Measurements from ENCODE around the gene FAN1. TPM values are rescaled to one million over a fixed set of nuclear protein-coding genes. Genes with fewer than 3 reads are reported as not detected.

Gene FAN1
- total and polyA plus RNA-seq, 2 donors (not counting 3 experiments of a cell fraction or from before 2014, with no cell fraction given), result 4.3 to 11.7 TPM

DNA sequence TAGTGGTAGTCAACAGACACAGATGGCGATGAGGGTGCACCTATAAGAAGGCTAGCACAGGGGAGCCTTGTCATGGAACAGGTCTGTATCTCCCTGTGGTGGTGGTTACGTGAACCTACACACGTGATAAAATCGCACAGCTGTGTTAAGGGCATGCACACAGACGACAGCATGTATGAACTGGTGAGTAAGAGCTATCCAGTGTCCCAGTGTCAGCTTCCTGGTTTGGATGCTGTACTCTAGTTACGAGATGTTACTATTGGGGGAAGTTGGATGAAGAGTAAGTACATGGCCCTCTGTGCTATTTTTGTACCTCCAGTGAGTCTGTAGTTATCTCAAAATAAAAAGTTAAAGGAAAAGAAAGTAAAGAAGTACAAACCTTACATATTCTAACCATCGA lies 49.5 kb downstream of the FAN1 start:
- H3K4me2 ChIP-seq (ENCODE audit: insufficient read depth, low read length), result no peak overlapping the region
- H4K20me1 ChIP-seq (replicated peaks; ENCODE audit: control insufficient read depth, extremely low read depth, insufficient read depth, low read length), result no peaks in the 10 kb centered on the region
- ChIA-PET POLR2A (no interaction called here), CTCF (interaction anchor here (1.1 to 19.0 kb wide), 2 partner anchors 20 to 175 kb away, joined by 3 to 129 read pairs; no protein-coding TSS in a partner anchor)
- H3K4me1 ChIP-seq (ENCODE audit: control insufficient read depth, extremely low read depth, insufficient read depth, low read length), result peaks cover 16% of the 10 kb centered on the region
- no peak for DNase-seq (ENCODE audit: low read depth, low spot score)
- H3K9ac ChIP-seq (replicated peaks; ENCODE audit: extremely low read depth, insufficient read depth, low read length), result no peak overlapping the region
- H2AFZ ChIP-seq (ENCODE audit: low read depth, low read length), result no peak overlapping the region
- peaks cover 2% of the 10 kb centered on the region for H3K79me2 ChIP-seq (ENCODE audit: control insufficient read depth, insufficient read depth, low read length)
- TF ChIP-seq POLR2AphosphoS5 (IDR thresholded peaks at IDR 0.05; ENCODE audit: insufficient read depth, low read depth, low read length) (no peak), CTCF (IDR thresholded peaks at IDR 0.05; ENCODE audit: extremely low read depth in 1 of 2, insufficient read depth in 1 of 2, low read depth in 1 of 2, low read length in 2 of 2) (no peak), GATA2 (IDR thresholded peaks at IDR 0.05; ENCODE audit: insufficient read depth, insufficient read length, low read depth, low read length) (no peak), MYC (IDR thresholded peaks at IDR 0.05; ENCODE audit: low read depth, low read length) (no peak), POLR2A (IDR thresholded peaks at IDR 0.05; ENCODE audit: low read depth, low read length) (no peak), FOS (IDR thresholded peaks at IDR 0.05; ENCODE audit: borderline replicate concordance, insufficient read depth, low read length) (no peak), JUN (IDR thresholded peaks at IDR 0.05; ENCODE audit: borderline replicate concordance, insufficient read depth, insufficient read length, low read depth) (no peak), EZH2 (IDR thresholded peaks at IDR 0.05; ENCODE audit: borderline replicate concordance, low read depth, low read length, severe bottlenecking) (no peak)
- TF ChIP-seq, protein P1, sequence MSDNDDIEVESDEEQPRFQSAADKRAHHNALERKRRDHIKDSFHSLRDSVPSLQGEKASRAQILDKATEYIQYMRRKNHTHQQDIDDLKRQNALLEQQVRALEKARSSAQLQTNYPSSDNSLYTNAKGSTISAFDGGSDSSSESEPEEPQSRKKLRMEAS (IDR thresholded peaks at IDR 0.05; ENCODE audit: insufficient read depth, insufficient read length), result no peak
- no peak for FAIRE-seq
- H3K36me3 ChIP-seq (ENCODE audit: control insufficient read depth in 2 of 2, extremely low read depth in 1 of 2, insufficient read depth in 2 of 2, low read length in 2 of 2), result peaks cover 38 to 51% of the 10 kb centered on the region in 2 experiments
- no peak overlapping the region for H3K27ac ChIP-seq (ENCODE audit: insufficient read depth, low read depth, low read length)
- H3K27me3 ChIP-seq (ENCODE audit: control insufficient read depth in 2 of 2, insufficient read depth in 2 of 2, low read length in 2 of 2), result no peaks in the 10 kb centered on the region
- no peak overlapping the region for H3K4me3 ChIP-seq (replicated peaks in 1 of 3; ENCODE audit: insufficient read depth in 1 of 3, low read depth in 1 of 3, low read length in 3 of 3)
- no TSS peak for BruUV-seq (replicated peaks)
- dilution Hi-C loops (cut with MboI; ENCODE audit: extremely low pct_ligation_motif_present, low sequenced_read_pairs) (no loop called here), intact Hi-C loops (cut with micrococcal nuclease) (no loop called here)
- H3K9me3 ChIP-seq (replicated peaks; ENCODE audit: control insufficient read depth, insufficient read depth, low read length), result no peaks in the 10 kb centered on the region
- H3K9me1 ChIP-seq (replicated peaks; ENCODE audit: control insufficient read depth, extremely low read depth, insufficient read depth, low read length), result no peaks in the 10 kb centered on the region
